Stimulated activated naive CD4-positive, alpha-beta T cell treated with Interleukin-2 at 50 U/mL for 16 hours (primary cell): Measurements from ENCODE around the gene MEX3A.
"Not testable (repeated sequence)": the region's sequence is repeated elsewhere in the genome, so short reads cannot be mapped to it uniquely, and the experiment has no call there.

Source experiments
- DNase-seq: peaks from one replicate; lab custom pipeline; 2025; lab: John Stamatoyannopoulos, UW

Gene MEX3A

GRCh38 chr1:156118177-156118868, 36.1 kb upstream of the MEX3A start:
- DNase-seq: no peak

- no peak for DNase-seq
These were observed 35.3 kb upstream of the MEX3A start for GRCh38 chr1:156117414-156118176.

- DNase-seq: not testable (repeated sequence)
These were observed 34.5 kb upstream of the MEX3A start for GRCh38 chr1:156116731-156117130.

GRCh38 chr1:156115514-156116374, 33.5 kb upstream of the MEX3A start:
- DNase-seq: no peak

- DNase-seq: peak; percentile 24
These were observed 32.8 kb upstream of the MEX3A start for GRCh38 chr1:156114919-156115513.

- peak; percentile 88 for DNase-seq
These were observed 32.0 kb upstream of the MEX3A start, which contains the start of gene LMNA for GRCh38 chr1:156114101-156114918. LMNA (plus strand) TSS chr1:156114711; CDS start chr1:156114919, 208 bp downstream.

- no peak for DNase-seq
These were observed 31.2 kb upstream of the MEX3A start for GRCh38 chr1:156113282-156113950.

- no peak for DNase-seq
These were observed 30.2 kb upstream of the MEX3A start for GRCh38 chr1:156112276-156113137.

GRCh38 chr1:156111355-156111962, 29.2 kb upstream of the MEX3A start:
- DNase-seq: no peak

GRCh38 chr1:156110252-156110651, 28.0 kb upstream of the MEX3A start:
- no peak for DNase-seq

- DNase-seq: no peak
These were observed 26.5 kb upstream of the MEX3A start for GRCh38 chr1:156108664-156109241.

- no peak for DNase-seq
These were observed 25.8 kb upstream of the MEX3A start for GRCh38 chr1:156108057-156108456.

GRCh38 chr1:156106624-156107488, 24.6 kb upstream of the MEX3A start:
- DNase-seq: no peak

GRCh38 chr1:156104861-156105832, 22.9 kb upstream of the MEX3A start:
- DNase-seq: no peak

GRCh38 chr1:156104065-156104810, 22.0 kb upstream of the MEX3A start:
- DNase-seq: peak; percentile 62

GRCh38 chr1:156103521-156103947, 21.3 kb upstream of the MEX3A start:
- peak; percentile 45 for DNase-seq
